Endothelial cell of umbilical vein (primary cell): Measurements from ENCODE around the gene HACD3.

Experiments
- EZH2 ChIP-seq: IDR thresholded peaks from 2 replicates; pipeline ENCODE4 v1.6.1; 2012; ENCODE audit warnings: borderline replicate concordance, low read depth, mild to moderate bottlenecking, moderate library complexity, low read length, inconsistent platforms; ENCODE audit not compliant: severe bottlenecking
- FOS ChIP-seq: IDR thresholded peaks from 2 replicates; pipeline ENCODE4 v1.6.1; 2011; ENCODE audit warnings: mild to moderate bottlenecking, low read length, moderate library complexity, borderline replicate concordance; ENCODE audit not compliant: insufficient read depth
- GATA2 ChIP-seq: IDR thresholded peaks from 2 replicates; pipeline ENCODE4 v1.7.0; 2011; ENCODE audit warnings: low read depth, mild to moderate bottlenecking, moderate library complexity, mixed read lengths, low read length; ENCODE audit not compliant: insufficient read length, insufficient read depth
- JUN ChIP-seq: IDR thresholded peaks from 2 replicates; pipeline ENCODE4 v1.6.1; 2011; ENCODE audit warnings: borderline replicate concordance, low read depth; ENCODE audit not compliant: insufficient read length, insufficient read depth
- MAX ChIP-seq: IDR thresholded peaks from 2 replicates; pipeline ENCODE4 v1.6.1; 2011; ENCODE audit not compliant: insufficient read depth, insufficient read length
- MYC ChIP-seq: IDR thresholded peaks from one replicate; pipeline ENCODE4 v1.6.1; 2011; ENCODE audit warnings: mild to moderate bottlenecking, low read depth, low read length
- POLR2A ChIP-seq: IDR thresholded peaks from 2 replicates; pipeline ENCODE4 v1.6.1; 2012; ENCODE audit warnings: low read depth, mild to moderate bottlenecking, control low read depth, low read length
- POLR2AphosphoS5 ChIP-seq: IDR thresholded peaks from 2 replicates; pipeline ENCODE4 v1.6.1; 2012; ENCODE audit warnings: low read depth, mild to moderate bottlenecking, control low read depth, low read length, moderate library complexity; ENCODE audit not compliant: insufficient read depth
- TF ChIP-seq, protein P1 (sequence below), 2 donors: IDR thresholded peaks; 1 replicate in 1 of 2; 2 replicates in 1 of 2; pipeline ENCODE4 v1.5.1; 2011; ENCODE audit warnings: low read length in 2 of 2, mild to moderate bottlenecking in 2 of 2, moderate library complexity in 2 of 2, control low read depth in 1 of 2, inconsistent platforms in 1 of 2, low read depth in 1 of 2; ENCODE audit not compliant: insufficient read depth in 1 of 2; ENCODE audit errors: extremely low read depth in 1 of 2

DNA sequence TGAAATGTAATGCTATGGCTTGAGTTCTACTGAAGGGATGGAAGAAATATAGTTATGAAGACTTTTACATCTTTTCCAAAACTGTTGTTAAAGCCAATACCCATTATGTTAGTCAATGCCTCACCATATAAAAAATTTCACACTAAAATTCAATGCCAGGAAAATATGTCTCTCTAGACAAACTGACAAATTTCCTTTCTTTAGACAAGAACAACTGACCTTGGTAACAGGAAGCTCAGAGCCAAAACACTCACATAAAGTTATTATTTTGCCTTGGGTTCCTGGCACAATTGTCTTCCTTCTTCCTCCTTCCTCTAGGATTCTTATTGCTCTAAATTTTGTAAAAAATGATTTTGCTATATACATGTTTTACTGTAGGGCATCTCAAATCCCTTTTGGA is 54.0 kb downstream of the HACD3 start:
- TF ChIP-seq, protein P1, sequence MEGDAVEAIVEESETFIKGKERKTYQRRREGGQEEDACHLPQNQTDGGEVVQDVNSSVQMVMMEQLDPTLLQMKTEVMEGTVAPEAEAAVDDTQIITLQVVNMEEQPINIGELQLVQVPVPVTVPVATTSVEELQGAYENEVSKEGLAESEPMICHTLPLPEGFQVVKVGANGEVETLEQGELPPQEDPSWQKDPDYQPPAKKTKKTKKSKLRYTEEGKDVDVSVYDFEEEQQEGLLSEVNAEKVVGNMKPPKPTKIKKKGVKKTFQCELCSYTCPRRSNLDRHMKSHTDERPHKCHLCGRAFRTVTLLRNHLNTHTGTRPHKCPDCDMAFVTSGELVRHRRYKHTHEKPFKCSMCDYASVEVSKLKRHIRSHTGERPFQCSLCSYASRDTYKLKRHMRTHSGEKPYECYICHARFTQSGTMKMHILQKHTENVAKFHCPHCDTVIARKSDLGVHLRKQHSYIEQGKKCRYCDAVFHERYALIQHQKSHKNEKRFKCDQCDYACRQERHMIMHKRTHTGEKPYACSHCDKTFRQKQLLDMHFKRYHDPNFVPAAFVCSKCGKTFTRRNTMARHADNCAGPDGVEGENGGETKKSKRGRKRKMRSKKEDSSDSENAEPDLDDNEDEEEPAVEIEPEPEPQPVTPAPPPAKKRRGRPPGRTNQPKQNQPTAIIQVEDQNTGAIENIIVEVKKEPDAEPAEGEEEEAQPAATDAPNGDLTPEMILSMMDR (IDR thresholded peaks at IDR 0.05; ENCODE audit: extremely low read depth in 1 of 2, insufficient read depth in 1 of 2, low read depth in 1 of 2, low read length in 2 of 2) = no peak
- TF ChIP-seq POLR2A (no peak), EZH2 (no peak), POLR2AphosphoS5 (no peak), JUN (no peak), MAX (no peak), FOS (no peak), MYC (no peak), GATA2 (no peak)
